ENCODE results near the gene AAMDC. TPM values are rescaled to one million over a fixed set of nuclear protein-coding genes. Genes with fewer than 3 reads are reported as not detected.

Gene AAMDC
- total RNA-seq, 1 experiment from 2014 or later = 15.7 TPM

- no peak for DNase-seq (ENCODE audit: low spot score)
- TF ChIP-seq EZH2 (IDR thresholded peaks at IDR 0.05; ENCODE audit: borderline replicate concordance, low read depth, low read length, poor library complexity, severe bottlenecking) (no peak), CTCF (conservative IDR thresholded peaks at IDR 0.05; ENCODE audit: low read depth, low read length) (no peak)
- intact Hi-C loops (cut with micrococcal nuclease; ENCODE audit: unreplicated experiment) = no loop called here
- no peak overlapping the region for H3K27ac ChIP-seq (ENCODE audit: low read depth, low read length, poor library complexity, severe bottlenecking)
- H3K9me3 ChIP-seq (ENCODE audit: low read depth, low read length, poor library complexity, severe bottlenecking) = peaks cover 5% of the 10 kb centered on the region
- POLR2A ChIA-PET (ENCODE audit: low non-redundant PET) = no interaction called here
- no TSS peak for BruUV-seq (replicated peaks)
- no peaks in the 10 kb centered on the region for H3K27me3 ChIP-seq (replicated peaks; ENCODE audit: insufficient read depth, low read depth, low read length, poor library complexity)
- no peaks in the 10 kb centered on the region for H3K4me1 ChIP-seq (ENCODE audit: insufficient read depth, low read length, poor library complexity, severe bottlenecking)
- CTCF ChIA-PET = interaction anchor here (0.5 kb wide), 1 partner anchor 246 kb away, joined by 9 read pairs; no protein-coding TSS in a partner anchor
- no peaks in the 10 kb centered on the region for H3K36me3 ChIP-seq (ENCODE audit: insufficient read depth, low read length, poor library complexity, severe bottlenecking)
- H3K4me3 ChIP-seq (ENCODE audit: low read depth, low read length, poor library complexity, severe bottlenecking) = no peak overlapping the region
Measured at GRCh38 chr11:77789731-77790476, 31.0 kb upstream of the AAMDC start.

GRCh38 chr11:77791301-77791700, 29.6 kb upstream of the AAMDC start:
- peaks cover 5% of the 10 kb centered on the region for H3K9me3 ChIP-seq (ENCODE audit: low read depth, low read length, poor library complexity, severe bottlenecking)
- POLR2A ChIA-PET (ENCODE audit: low non-redundant PET) = no interaction called here
- BruUV-seq (replicated peaks) = no TSS peak
- no peak overlapping the region for H3K27ac ChIP-seq (ENCODE audit: low read depth, low read length, poor library complexity, severe bottlenecking)
- H3K4me3 ChIP-seq (ENCODE audit: low read depth, low read length, poor library complexity, severe bottlenecking) = no peak overlapping the region
- no peak for DNase-seq (ENCODE audit: low spot score)
- intact Hi-C loops (cut with micrococcal nuclease; ENCODE audit: unreplicated experiment) = no loop called here
- TF ChIP-seq EZH2 (IDR thresholded peaks at IDR 0.05; ENCODE audit: borderline replicate concordance, low read depth, low read length, poor library complexity, severe bottlenecking) (no peak), CTCF (conservative IDR thresholded peaks at IDR 0.05; ENCODE audit: low read depth, low read length) (no peak)
- no peaks in the 10 kb centered on the region for H3K27me3 ChIP-seq (replicated peaks; ENCODE audit: insufficient read depth, low read depth, low read length, poor library complexity)
- no peaks in the 10 kb centered on the region for H3K36me3 ChIP-seq (ENCODE audit: insufficient read depth, low read length, poor library complexity, severe bottlenecking)
- CTCF ChIA-PET = no interaction called here
- H3K4me1 ChIP-seq (ENCODE audit: insufficient read depth, low read length, poor library complexity, severe bottlenecking) = no peaks in the 10 kb centered on the region

- no peak overlapping the region for H3K27ac ChIP-seq (ENCODE audit: low read depth, low read length, poor library complexity, severe bottlenecking)
- intact Hi-C loops (cut with micrococcal nuclease; ENCODE audit: unreplicated experiment) = no loop called here
- no peak overlapping the region for H3K4me3 ChIP-seq (ENCODE audit: low read depth, low read length, poor library complexity, severe bottlenecking)
- H3K4me1 ChIP-seq (ENCODE audit: insufficient read depth, low read length, poor library complexity, severe bottlenecking) = peaks cover 3% of the 10 kb centered on the region
- POLR2A ChIA-PET (ENCODE audit: low non-redundant PET) = no interaction called here
- no peak for DNase-seq (ENCODE audit: low spot score)
- TF ChIP-seq CTCF (conservative IDR thresholded peaks at IDR 0.05; ENCODE audit: low read depth, low read length) (no peak), EZH2 (IDR thresholded peaks at IDR 0.05; ENCODE audit: borderline replicate concordance, low read depth, low read length, poor library complexity, severe bottlenecking) (no peak)
- CTCF ChIA-PET = no interaction called here
- no TSS peak for BruUV-seq (replicated peaks)
- H3K27me3 ChIP-seq (replicated peaks; ENCODE audit: insufficient read depth, low read depth, low read length, poor library complexity) = no peaks in the 10 kb centered on the region
- no peaks in the 10 kb centered on the region for H3K36me3 ChIP-seq (ENCODE audit: insufficient read depth, low read length, poor library complexity, severe bottlenecking)
- peaks cover 5% of the 10 kb centered on the region for H3K9me3 ChIP-seq (ENCODE audit: low read depth, low read length, poor library complexity, severe bottlenecking)
Measured at GRCh38 chr11:77793972-77794371, 27.0 kb upstream of the AAMDC start.
